Fibroblast of villous mesenchyme (primary cell): ENCODE results near the gene SEMA5A. TPM values are rescaled to one million over a fixed set of nuclear protein-coding genes. Genes with fewer than 3 reads are reported as not detected.

Experiments used
- DNase-seq: peaks from one replicate; pipeline ENCODE4 v3.0.0-alpha.2; 2010; ENCODE audit warnings: low read depth
- H3K4me3 ChIP-seq: 2 replicates; pipeline ENCODE4 v1.5.1; 2011; ENCODE audit warnings: low read depth, mild to moderate bottlenecking, low read length
- total RNA-seq: library from RNA; depleted of rRNA; stranded (reverse); fragments of >200 nt; gene quantifications from 2 replicates; pipeline ENCODE4 v1.2.3, GENCODE V29; 2012
- TF ChIP-seq, protein P1 (sequence below): IDR thresholded peaks from 2 replicates; pipeline ENCODE4 v1.5.1; 2012; ENCODE audit warnings: low read depth, mild to moderate bottlenecking, low read length; ENCODE audit not compliant: insufficient read depth

The SEMA5A gene
- total RNA-seq, 1 donor, result 72.5 TPM

DNA sequence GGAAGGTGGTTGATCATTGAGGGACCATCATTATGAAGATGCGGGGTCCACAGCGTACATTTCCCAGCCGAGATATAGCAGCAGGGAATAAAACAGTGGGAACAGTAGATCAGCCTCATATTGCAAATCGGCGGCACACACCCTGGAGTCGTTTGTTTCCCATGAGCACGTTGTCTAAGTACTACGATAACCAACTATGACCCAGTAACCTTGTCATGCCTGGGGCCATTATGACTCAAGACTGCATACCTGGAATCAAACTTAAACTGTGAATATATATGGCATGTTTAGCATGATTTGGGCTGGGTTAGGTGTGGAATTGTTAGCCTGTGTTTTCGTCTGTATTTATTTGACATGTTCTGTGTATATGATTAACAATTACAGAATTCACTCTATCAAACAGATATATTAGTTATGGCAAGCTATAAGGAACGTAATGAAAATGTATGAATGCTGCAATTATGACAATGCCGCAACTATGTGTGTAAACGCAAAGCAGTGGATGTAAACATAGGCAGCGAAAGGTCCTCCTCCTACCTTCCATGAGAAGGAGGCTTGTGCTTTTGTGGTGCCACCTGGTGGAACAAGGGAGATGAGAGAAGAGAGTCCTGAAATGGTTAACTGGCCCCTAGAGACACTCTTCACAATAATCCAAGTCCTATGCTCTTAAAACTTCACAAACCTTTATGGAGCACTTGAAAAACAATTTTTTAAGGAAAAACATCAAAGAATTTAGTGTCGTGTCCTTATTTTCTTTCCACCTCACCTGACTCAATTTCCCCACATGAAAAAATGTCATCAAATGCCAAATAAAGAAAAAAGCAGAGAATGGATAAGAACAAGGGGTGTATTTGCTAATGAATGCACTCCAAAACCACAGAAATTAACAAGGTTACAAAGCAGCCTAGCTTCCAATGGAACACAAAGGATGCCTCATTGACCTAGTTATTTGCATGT is 47.1 kb downstream of the SEMA5A start:
- peak; percentile 50 for DNase-seq
- TF ChIP-seq, protein P1, sequence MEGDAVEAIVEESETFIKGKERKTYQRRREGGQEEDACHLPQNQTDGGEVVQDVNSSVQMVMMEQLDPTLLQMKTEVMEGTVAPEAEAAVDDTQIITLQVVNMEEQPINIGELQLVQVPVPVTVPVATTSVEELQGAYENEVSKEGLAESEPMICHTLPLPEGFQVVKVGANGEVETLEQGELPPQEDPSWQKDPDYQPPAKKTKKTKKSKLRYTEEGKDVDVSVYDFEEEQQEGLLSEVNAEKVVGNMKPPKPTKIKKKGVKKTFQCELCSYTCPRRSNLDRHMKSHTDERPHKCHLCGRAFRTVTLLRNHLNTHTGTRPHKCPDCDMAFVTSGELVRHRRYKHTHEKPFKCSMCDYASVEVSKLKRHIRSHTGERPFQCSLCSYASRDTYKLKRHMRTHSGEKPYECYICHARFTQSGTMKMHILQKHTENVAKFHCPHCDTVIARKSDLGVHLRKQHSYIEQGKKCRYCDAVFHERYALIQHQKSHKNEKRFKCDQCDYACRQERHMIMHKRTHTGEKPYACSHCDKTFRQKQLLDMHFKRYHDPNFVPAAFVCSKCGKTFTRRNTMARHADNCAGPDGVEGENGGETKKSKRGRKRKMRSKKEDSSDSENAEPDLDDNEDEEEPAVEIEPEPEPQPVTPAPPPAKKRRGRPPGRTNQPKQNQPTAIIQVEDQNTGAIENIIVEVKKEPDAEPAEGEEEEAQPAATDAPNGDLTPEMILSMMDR, result peak; percentile 69

DNA sequence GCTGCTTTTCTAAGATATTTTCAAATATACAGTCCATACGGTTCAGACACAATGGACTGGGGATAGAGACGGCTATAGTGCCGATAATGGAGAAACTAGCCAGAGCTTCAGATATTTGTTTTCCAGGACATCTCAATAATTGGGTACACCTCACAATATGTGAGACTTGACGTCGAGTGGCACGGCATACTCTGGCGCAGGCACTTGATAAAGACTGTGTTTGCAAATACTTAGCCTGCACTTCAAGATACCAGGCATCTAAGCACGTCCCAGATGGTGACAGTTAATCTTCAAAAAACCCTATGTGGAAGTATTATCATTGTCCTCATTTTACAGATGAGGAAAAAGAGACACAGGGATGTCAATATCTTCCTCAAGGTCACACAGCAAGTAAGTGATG is 48.5 kb downstream of the SEMA5A start:
- DNase-seq, result no peak
- TF ChIP-seq, protein P1, result no peak
- H3K4me3 ChIP-seq, result no peak overlapping the region

More for the DNA sequence above, 47.1 kb downstream of the SEMA5A start:
- no peak overlapping the region for H3K4me3 ChIP-seq

DNA sequence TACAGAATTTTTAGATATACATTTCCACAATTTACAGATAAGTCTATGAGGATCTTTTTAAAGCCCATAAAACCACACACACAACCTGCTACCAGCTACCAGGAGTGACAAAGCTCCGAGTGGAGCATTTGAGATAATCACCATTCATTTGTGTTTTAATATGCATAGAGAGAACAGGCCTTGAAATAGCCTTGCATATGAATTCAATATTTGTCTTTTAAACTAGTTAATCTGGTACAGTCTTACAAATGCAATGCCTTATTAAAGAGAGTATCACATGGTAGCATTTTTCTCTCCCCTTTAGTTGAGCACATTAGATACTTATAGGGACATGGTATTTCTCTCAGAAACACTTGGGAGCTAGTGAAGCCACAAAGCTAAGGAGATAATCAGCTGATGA is 49.1 kb downstream of the SEMA5A start:
- no peak for DNase-seq
- TF ChIP-seq, protein P1, result no peak
- H3K4me3 ChIP-seq, result no peak overlapping the region

DNA sequence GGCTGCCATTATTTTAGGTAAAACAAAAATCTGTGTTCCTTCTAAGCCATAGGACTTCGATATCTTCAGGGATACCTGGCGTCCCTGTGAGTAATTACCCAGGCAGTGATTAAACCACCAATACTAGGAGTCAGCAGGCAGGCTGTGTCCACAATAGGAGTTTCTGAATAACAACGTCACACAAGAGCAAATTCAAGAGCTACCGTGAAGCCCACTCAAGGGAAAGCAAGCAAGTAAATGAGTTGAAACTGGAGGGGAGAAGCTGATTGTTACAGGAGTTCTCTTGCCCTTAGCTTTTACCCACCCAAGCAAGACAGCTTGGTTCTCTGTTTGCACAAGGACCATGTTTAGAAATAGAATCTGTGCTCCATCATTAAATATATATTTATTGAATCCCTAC is 50.8 kb downstream of the SEMA5A start:
- H3K4me3 ChIP-seq, result no peak overlapping the region
- no peak for DNase-seq
- TF ChIP-seq, protein P1, result no peak

DNA sequence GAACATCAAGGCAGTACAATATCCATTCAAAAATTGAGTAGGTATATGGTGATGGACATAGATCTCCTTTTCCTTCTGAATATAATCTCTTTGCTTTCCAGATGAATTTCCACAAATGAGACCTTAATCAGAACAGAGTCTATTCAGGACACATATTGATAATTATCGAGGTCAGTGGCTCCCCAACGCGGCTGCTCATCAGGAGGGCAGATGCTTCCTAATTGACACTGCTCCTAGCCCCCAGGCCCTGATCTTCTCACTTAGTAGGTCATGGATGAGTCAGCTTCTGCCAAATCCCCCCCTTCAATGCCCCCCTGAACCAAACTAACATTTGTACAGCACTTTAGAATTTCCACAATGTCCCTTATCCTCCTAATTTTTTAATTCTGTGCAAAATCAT is 51.6 kb downstream of the SEMA5A start:
- TF ChIP-seq, protein P1, result no peak
- no peak for DNase-seq
- no peak overlapping the region for H3K4me3 ChIP-seq

DNA sequence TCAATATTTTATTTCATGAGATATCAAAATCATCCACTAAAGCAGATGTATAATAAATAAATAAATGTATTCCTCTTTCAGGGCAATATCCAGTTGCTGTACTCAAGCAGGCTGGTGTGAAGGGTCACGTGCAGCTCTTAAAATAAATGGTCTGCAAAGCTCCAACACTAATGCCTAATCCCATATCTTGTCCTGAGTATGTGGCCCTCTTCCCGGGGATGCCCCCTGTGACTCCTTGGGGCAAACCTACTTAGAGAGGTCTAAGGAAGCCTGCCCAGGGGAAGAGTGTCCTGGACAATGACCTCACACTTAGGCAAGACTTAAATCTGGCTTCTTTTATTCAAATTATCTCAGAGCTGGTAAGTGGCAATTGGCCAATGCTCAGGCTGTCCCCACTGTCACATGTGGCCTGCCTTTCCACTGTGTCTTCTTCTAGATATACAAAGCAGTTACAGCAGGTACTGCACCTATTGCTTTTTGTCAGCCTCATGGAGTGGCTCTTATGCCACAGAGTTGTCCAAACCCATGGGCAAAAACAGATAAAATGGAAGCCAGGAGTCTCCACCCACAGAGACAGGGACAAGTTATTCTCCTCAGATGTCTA is 55.3 kb downstream of the SEMA5A start:
- TF ChIP-seq, protein P1, result no peak
- H3K4me3 ChIP-seq, result no peak overlapping the region
- DNase-seq, result no peak
